HG03575 (cell line): ENCODE data around the gene S100A4.

Experiments
- ATAC-seq: cut with Tn5 transposase; IDR thresholded peaks from one replicate; pipeline ENCODE4 v1.9.1; 2021; ENCODE audit not compliant: unreplicated experiment, insufficient number of reproducible peaks, low FRiP score; ENCODE audit errors: extremely low read depth

Gene S100A4

DNA sequence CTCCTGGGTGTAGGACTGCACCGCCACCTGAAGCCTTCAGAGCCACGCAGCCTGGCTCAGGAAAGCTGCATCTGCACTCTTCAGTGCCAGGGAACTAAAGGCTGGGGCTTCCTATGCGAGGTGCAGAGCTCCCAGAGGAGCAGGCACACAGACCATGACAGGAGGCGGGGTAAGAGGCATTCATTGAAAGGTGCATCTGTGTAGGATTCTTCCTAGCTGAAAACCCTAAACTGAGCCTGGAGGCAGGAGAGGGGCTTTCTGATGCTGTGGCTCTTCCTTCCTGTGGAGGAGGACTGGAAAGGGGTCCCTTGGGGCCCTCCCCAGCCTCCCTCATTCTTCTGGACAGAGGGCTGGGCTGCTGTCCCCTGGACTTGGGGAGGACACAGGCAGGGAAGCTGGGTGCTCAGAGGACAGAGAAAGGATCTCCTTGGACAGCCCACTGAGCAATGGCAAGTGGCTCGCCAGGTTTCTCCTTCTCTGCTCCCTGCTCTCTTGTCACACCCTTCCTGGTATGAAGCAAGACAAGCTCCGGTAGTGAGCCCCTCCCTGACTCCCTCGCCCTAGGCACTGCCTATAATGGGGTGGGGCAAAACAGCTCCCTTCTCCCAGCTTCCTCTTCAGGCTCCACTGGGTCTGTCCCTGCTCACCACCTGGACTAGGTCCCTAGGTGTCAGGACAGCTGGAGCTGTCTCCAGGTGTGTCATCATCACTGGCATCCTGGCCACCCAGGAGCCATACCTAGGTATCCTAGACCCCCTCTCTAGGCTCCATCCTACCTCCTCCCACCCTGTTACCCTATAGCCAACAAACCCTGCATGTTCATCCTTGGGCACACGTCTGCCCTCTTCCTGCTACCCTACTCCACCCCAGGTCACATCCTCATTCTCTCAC is 29.9 kb downstream of the S100A4 start:
- no peak for ATAC-seq

- ATAC-seq, result no peak
These were observed 31.9 kb downstream of the S100A4 start for GRCh38 chr1:153513666-153514065.

DNA sequence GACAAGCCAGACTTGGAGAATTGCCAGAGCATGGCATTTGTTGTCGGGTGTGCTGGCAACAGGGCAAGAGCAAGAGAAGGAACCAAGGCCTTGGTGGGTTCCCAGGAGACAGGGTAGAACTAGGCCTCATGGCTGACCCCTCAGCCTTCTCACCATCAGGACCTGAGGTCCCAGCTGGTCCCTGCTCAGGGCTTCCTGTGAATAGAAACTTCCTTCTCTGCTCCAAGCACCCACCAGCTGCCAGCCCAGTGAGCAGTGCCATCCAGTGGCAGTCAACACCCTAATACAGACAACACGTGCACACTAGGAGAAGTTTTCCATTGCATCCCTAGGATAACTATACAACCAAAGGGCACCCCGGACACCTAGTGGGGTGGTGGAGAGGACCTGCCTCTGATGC is 32.6 kb downstream of the S100A4 start:
- ATAC-seq, result no peak

DNA sequence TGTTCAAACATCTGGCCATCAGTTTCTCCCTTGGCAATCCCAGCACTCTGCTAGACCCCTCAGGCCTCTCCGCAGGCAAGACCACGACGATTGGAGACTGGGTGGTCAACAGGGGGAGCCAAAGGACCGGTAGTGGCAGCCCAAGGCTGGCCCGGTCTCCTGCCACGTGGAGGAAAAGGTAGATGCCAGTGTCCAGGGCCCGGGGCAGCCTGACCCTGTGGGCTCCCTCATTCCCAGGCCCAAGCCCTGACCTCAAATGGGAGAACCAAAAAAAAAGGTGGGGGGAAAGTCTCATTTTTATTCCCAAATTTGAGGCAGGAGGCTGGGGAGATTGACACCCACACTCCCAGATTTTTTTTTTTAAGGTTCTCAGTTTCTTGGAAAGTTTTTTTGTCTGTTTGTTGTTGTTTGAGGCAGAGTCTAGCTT is 34.6 kb downstream of the S100A4 start:
- ATAC-seq, result no peak

DNA sequence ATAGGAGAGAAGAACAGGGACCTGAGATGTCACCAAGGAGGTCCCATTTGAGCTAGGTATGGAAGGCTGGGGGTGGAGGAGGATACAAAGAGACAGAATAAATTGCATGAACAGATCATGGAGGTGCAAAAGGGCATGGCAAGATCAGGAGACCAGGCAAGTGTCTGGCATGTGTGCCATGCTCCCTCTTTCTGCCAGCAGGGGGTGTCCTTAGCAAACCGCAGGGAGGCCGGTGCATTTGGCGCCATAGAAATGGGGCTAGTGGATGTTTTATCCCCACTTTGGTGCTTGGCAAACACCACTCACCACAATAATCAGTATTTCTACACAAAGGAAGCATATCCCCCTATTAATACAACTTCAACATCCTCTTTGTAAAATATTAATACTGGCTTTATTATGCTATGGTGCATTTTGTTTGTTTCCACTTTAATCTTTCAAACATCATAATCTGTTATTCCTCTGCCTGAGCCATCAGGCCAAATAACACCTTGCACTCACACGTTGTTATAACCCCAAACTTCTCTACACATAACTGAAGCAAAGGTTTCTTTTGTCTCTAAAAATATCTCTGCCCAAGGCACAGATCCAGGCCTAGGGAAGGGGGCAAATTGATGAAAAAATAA is 35.8 kb downstream of the S100A4 start:
- ATAC-seq, result no peak

DNA sequence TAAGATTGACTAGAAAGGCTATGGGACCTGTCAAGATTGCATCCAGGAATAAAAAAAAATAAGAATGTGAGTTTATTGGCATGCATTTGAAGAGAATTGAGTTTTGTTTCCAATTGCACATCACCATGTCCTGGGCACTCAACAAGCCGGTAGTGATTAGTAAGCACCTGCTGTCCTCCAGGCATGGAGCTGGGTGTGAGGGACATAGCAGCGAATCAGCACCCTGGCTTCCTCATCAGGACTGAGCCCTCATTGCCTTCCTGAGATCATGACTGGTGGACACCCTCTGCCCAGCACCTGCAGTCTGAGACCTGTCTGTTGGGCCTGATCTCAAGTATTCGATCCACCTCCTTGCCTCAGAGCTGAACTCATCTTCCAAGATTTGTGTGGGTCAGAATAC is 36.6 kb downstream of the S100A4 start:
- ATAC-seq, result no peak

DNA sequence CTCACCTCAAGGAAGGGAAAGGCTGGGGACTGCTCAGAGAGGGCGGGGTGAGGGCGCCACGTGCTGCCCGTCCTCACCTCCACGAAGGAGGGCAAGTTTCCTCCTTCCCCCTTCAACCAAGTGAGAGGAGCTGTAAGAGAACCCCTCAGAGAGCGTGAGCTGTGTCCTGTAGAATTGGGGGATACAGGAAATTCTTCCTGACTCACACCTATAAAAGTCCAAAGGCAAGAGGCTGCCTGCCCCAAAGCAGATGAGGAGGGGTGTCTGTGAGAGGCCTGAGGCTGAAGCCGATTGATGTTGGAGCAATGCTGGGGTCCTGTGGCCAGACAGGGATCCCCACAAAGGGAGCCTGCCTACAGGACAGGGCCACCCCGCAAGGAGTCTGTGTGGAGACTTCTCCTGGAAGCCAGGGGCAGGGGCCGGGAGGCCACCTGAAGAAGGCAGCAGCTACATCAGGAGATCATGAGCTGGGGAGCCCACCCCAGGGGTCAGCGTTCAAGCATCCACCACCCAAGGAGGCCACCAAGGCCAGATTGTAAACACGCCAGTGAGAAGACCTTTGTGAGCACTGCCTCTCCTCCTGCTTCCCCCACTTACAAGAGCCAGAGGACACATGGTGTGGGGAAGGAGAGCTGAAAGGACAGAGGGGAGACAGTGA is 37.6 kb downstream of the S100A4 start:
- no peak for ATAC-seq

GRCh38 chr1:153506831-153507413 is 38.7 kb downstream of the S100A4 start:
- ATAC-seq, result no peak

GRCh38 chr1:153506386-153506785 is 39.2 kb downstream of the S100A4 start:
- no peak for ATAC-seq

DNA sequence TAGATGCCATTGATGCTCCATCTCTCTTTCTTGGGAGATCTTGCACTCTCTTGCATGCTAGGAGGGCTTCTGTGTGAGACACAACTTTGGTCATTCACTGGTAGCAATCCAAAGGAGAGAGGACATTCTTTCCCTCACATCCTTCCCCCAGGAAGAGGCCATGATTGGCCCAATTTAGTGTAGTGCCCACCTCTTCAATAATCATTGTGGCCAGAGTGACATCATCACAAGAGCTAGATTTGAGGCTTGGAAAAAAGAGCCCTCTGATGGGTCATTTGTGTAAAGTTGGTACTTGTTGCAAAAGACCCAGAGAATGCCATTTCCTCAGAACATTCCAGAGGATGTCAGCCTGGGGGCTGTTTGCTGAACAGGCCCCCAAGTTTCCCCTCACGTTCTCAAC is 40.0 kb downstream of the S100A4 start:
- no peak for ATAC-seq

DNA sequence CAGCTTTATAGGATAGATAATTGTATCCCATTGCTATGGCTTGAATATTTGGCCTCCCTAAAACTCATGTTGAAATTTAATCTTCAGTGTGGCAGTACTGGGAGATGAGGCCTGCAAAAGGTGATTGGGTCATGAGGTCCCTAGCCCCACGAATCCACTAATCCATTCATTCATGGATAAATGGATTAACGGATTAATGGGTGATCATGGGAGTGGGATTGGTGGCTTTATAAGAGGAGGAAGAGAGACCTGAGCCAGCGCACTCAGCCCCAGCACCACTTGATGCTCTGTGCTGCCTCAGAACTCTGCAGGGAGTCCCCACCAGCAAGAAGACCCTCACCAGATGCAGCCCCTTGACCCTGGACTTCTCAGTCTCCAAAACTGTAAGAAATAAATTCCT is 41.8 kb downstream of the S100A4 start:
- no peak for ATAC-seq

DNA sequence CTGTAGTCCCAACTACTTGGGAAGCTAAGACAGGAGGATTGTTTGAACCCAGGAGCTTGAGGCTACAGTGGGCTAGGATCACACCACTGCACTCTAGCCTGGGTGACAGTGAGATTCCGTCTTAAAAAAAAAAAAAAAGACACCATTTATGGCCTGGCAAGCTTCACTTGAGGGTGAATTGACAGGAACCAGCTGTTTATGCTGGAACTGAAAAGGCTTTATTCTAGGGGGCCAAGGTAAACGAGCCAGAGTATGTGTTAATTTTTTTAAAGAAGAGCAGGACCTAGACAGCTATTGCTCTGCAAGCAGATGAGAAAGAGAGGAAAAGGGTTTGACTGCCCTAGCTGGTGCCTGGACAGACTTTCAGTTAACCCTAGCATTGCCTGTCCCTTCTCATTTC is 46.9 kb downstream of the S100A4 start:
- ATAC-seq, result no peak

- no peak for ATAC-seq
These were observed 50.1 kb downstream of the S100A4 start for GRCh38 chr1:153495536-153495935.

DNA sequence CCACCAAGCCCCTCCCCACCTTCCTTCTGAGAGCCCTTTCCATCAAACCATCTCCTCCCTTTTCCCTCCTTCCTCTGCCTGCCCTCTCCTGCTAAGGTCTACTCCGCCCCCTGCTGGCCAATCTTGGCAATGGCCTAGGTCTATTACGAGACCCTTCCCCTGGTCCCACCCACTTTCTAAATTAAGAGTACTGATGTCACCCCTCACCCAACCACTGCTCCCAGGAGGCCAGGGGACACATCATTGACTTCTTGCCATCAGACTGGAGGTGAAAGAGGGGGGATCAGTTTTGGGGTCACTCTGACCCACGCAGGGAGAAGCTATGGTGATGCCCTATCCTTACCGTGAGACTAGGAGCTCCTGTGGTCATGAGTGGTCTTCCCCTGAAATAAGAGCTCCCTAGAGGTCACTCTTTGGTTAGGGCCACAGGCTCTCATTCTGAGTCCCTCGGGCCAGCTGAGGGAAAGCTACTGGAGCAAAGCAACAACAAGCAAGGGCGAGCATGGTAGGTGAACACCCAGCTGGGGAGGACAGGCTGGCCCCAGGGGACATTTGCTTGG is 50.5 kb downstream of the S100A4 start:
- ATAC-seq, result no peak
